GM10248 (cell line): ENCODE data around the gene GOLGA1.

Source experiments
- CTCF ChIA-PET: fragments of 300-600 bp; sonication (Branson Sonifier 250); formaldehyde crosslinking; extraction: SDS; loops from one replicate; lab custom pipeline; 2021; ENCODE audit warnings: antibody characterized with exemption; lab: Yijun Ruan, JAX
- POLR2A ChIA-PET: fragments of 350-650 bp; sonication (Branson Sonifier 250); formaldehyde crosslinking; extraction: SDS; loops from one replicate; lab custom pipeline; 2020; ENCODE audit warnings: antibody characterized with exemption; lab: Yijun Ruan, JAX
- DNase-seq: peaks from one replicate; pipeline ENCODE4 v3.0.0; 2012; ENCODE audit errors: extremely low spot score
- CTCF ChIP-seq: IDR thresholded peaks from 2 replicates; pipeline ENCODE4 v1.5.1; 2012; ENCODE audit warnings: mild to moderate bottlenecking, low read depth; ENCODE audit errors: extremely low read depth, missing control alignments, control extremely low read depth

Gene GOLGA1

GRCh38 chr9:124897570-124898460 is 43.1 kb downstream of the GOLGA1 start:
- CTCF ChIA-PET = interaction anchor here (1.3 kb wide), 2 partner anchors 45 to 126 kb away, joined by 4 to 5 read pairs; partner anchors contain the start of gene WDR38
- TF ChIP-seq CTCF = no peak
- POLR2A ChIA-PET = no interaction called here
- no peak for DNase-seq

GRCh38 chr9:124894741-124895170 is 46.1 kb downstream of the GOLGA1 start:
- no peak for DNase-seq
- TF ChIP-seq CTCF = peak; percentile 59
- ChIA-PET CTCF (interaction anchor here (0.7 to 2.7 kb wide), 14 partner anchors 11 to 278 kb away, joined by 3 to 31 read pairs (median 4); partner anchors contain the start of genes NR6A1 and WDR38), POLR2A (interaction anchor here (0.7 kb wide), 1 partner anchor 41 kb away, joined by 6 read pairs; no protein-coding TSS in a partner anchor)

GRCh38 chr9:124894035-124894740 is 46.7 kb downstream of the GOLGA1 start:
- CTCF ChIA-PET = interaction anchor here (0.6 to 2.7 kb wide), 22 partner anchors 10 to 277 kb away, joined by 3 to 31 read pairs (median 4); partner anchors contain the start of genes NR6A1, OLFML2A, SCAI and WDR38
- POLR2A ChIA-PET = interaction anchor here (0.7 kb wide), 1 partner anchor 40 kb away, joined by 6 read pairs; no protein-coding TSS in a partner anchor
- DNase-seq = no peak
- TF ChIP-seq CTCF = no peak

GRCh38 chr9:124890179-124890578 is 50.7 kb downstream of the GOLGA1 start:
- CTCF ChIA-PET = interaction anchor here (1.5 to 2.6 kb wide), 3 partner anchors 38 to 116 kb away, joined by 4 to 12 read pairs (median 8); partner anchors contain the start of genes OLFML2A and WDR38

GRCh38 chr9:124889006-124889405 is 51.9 kb downstream of the GOLGA1 start:
- DNase-seq = no peak
- CTCF ChIA-PET = interaction anchor here (1.1 to 2.6 kb wide), 4 partner anchors 13 to 115 kb away, joined by 3 to 12 read pairs (median 4); partner anchors contain the start of genes OLFML2A and WDR38
- no peak for TF ChIP-seq CTCF
- POLR2A ChIA-PET = no interaction called here

More at GRCh38 chr9:124890179-124890578, 50.7 kb downstream of the GOLGA1 start:
- POLR2A ChIA-PET = no interaction called here
- no peak for TF ChIP-seq CTCF
- DNase-seq = no peak

- no peak for TF ChIP-seq CTCF
- CTCF ChIA-PET = interaction anchor here (1.3 kb wide), 1 partner anchor 14 kb away, joined by 3 read pairs; no protein-coding TSS in a partner anchor
- POLR2A ChIA-PET = no interaction called here
- DNase-seq = no peak
Observed at GRCh38 chr9:124887832-124888231, 53.1 kb downstream of the GOLGA1 start.
